Pancreas (tissue), 10 donors: ENCODE data around the gene ELMO2. TPM values are rescaled to one million over a fixed set of nuclear protein-coding genes. Genes with fewer than 3 reads are reported as not detected.

Experiments
- ATAC-seq, 4 donors: fragments of 200-7000 bp; cut with Tn5 transposase; one replicate each; pipeline versions ENCODE4 v1.8.0 to v1.9.1; 2020; ENCODE audit warnings: mild to moderate bottlenecking in 4 of 4, moderate library complexity in 4 of 4
- DNase-seq, 6 donors: peaks; one replicate each; pipeline ENCODE4 v3.0.0-alpha.2; 2020
- FAIRE-seq: peaks from 2 replicates; lab custom pipeline; 2012; peaks lifted over from hg19 to GRCh38; lab: Jason Lieb, UNC
- H3K27ac ChIP-seq, 4 donors: fragments of 200-600 bp; sonication (generic); 1 replicate in 3 of 4; 2 replicates in 1 of 4; pipeline versions ENCODE4 v1.5.0 to v1.8.0; 2020
- H3K27me3 ChIP-seq, 4 donors: fragments of 200-600 bp; one replicate each; pipeline ENCODE4 v1.8.0; 2021
- H3K36me3 ChIP-seq, 3 donors: fragments of 200-600 bp; sonication (generic) in 1 of 3; one replicate each; pipeline versions ENCODE4 v1.5.0 to v1.8.0; 2020 to 2021
- H3K4me1 ChIP-seq, 3 donors: fragments of 200-600 bp; one replicate each; pipeline ENCODE4 v1.8.0; 2021
- H3K4me3 ChIP-seq, 4 donors: fragments of 200-600 bp; sonication (generic) in 2 of 4; one replicate each; pipeline versions ENCODE4 v1.5.0 to v1.8.0; 2020 to 2021
- H3K9me3 ChIP-seq, 4 donors: fragments of 200-600 bp; one replicate each; pipeline ENCODE4 v1.8.0; 2021
- WGBS, 2 donors: extraction: QIAGEN DNeasy Blood & Tissue Kit; methylation state at CpG; one replicate each; pipeline ENCODE4 v1.1.7; 2013; 5-methylcytosine and 5-hydroxymethylcytosine counted together
- intact Hi-C, 3 donors: fragments of 100-400 bp; cut with DNase I; formaldehyde crosslinking; loops; one replicate each; pipeline versions ENCODE4 v1.11.1 to v1.14.2; 2022
- polyA plus RNA-seq, 2 donors: library from polyadenylated mRNA; stranded (reverse); fragments of 200-250 nt; gene quantifications; one replicate each; pipeline ENCODE4 v1.2.3, GENCODE V29; 2013
- total RNA-seq, 6 donors: library from RNA; stranded (reverse); fragmentation: NEBNext Ultra II Directional in 4 of 6; extraction: Animal tissue kit (Norgen Biotek cat#: 25700) in 4 of 6; gene quantifications; one replicate each; pipeline versions ENCODE4 v1.2.1 to v1.2.4, GENCODE V29; 2021 to 2023
- TF ChIP-seq, protein P1 (sequence below), 4 donors: fragments of 200-600 bp; sonication (generic) in 3 of 4; IDR thresholded peaks; one replicate each; pipeline versions ENCODE4 v1.5.0 to v1.8.0; 2021; ENCODE audit warnings: antibody characterized with exemption in 4 of 4
- donor health status: healthy with polysubstance abuse.
- donor health status: DM: no; HTN: no; CAD: no; lungs with moderate emphysema.
- donor health status: DM: no; HTN: no; CAD: no.
- donor health status: control.
- donor health status: control.
- donor health status: Bipolar disorder and iron deficiency.
- donor health status: DM: yes; HTN: yes; CAD: no.
- donor health status: DM: no; HTN: no; CAD: no.
- donor health status: DM: no; HTN: no; CAD: no.
- donor health status: DM: yes; HTN: yes; CAD: no.

The ELMO2 gene
- total and polyA plus RNA-seq, 8 donors = 16.7 to 32.6 (median 27.7) TPM

DNA sequence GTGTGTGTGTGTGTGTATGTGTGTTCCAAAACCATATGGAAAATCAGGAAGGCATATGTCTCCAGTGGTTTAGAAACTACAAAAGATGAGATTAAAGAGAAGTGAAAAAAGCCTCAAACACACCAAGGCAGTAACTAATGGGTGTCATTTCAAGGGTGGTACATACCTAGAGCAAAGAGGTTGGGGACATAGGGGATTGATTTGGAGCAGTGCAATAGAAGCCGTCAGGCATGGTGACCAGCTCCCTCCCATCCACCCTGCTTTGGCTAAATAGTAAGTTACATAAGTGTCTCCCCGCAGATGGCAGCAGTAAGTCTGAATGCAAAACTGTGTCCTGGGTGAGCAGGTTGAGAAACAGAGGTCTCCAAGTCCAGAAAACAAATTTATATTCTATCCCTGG is 10.4 kb upstream of the ELMO2 start:
- TF ChIP-seq, protein P1, sequence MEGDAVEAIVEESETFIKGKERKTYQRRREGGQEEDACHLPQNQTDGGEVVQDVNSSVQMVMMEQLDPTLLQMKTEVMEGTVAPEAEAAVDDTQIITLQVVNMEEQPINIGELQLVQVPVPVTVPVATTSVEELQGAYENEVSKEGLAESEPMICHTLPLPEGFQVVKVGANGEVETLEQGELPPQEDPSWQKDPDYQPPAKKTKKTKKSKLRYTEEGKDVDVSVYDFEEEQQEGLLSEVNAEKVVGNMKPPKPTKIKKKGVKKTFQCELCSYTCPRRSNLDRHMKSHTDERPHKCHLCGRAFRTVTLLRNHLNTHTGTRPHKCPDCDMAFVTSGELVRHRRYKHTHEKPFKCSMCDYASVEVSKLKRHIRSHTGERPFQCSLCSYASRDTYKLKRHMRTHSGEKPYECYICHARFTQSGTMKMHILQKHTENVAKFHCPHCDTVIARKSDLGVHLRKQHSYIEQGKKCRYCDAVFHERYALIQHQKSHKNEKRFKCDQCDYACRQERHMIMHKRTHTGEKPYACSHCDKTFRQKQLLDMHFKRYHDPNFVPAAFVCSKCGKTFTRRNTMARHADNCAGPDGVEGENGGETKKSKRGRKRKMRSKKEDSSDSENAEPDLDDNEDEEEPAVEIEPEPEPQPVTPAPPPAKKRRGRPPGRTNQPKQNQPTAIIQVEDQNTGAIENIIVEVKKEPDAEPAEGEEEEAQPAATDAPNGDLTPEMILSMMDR (IDR thresholded peaks at IDR 0.05) = no peak

DNA sequence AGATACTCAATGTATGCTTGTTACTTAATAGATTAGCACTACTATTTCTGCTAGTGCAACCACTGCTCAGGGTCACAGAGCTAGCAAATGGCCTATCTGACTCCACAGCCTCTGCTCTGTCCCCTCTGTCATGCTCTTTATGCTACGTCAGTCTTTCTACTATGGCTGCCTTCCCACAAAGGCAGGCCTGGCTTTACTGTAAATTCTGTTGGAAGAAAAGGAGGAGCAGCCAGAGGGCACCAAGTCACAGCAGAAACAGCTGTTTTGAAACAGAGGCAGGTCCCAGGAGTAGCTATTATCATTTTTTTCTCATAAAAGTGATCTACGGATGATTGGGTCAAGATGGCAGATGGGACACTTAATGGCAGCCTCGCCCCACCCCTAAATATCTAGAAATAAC is 10.0 kb upstream of the ELMO2 start:
- no peaks in the 10 kb centered on the region for H3K36me3 ChIP-seq
- 90 to 92% methylated on average over 3 of the region's 3 CpGs for WGBS, 2 donors
- no peak for DNase-seq
- no peak overlapping the region for H3K27ac ChIP-seq
- TF ChIP-seq, protein P1 (IDR thresholded peaks at IDR 0.05) = no peak
- no peaks in the 10 kb centered on the region for H3K9me3 ChIP-seq
- no peak for FAIRE-seq
- no peaks in the 10 kb centered on the region for H3K27me3 ChIP-seq
- H3K4me3 ChIP-seq = no peak overlapping the region
- no peak for ATAC-seq
- intact Hi-C loops = no loop called here
- H3K4me1 ChIP-seq = no peaks in the 10 kb centered on the region

More for the DNA sequence above, 10.4 kb upstream of the ELMO2 start:
- FAIRE-seq (no peak), ATAC-seq (no peak), DNase-seq (no peak)
- no peak overlapping the region for H3K27ac ChIP-seq
- no peaks in the 10 kb centered on the region for H3K27me3 ChIP-seq
- intact Hi-C loops = no loop called here
- no peaks in the 10 kb centered on the region for H3K36me3 ChIP-seq
- no peak overlapping the region for H3K4me3 ChIP-seq
- no peaks in the 10 kb centered on the region for H3K4me1 ChIP-seq
- WGBS, 2 donors = 85 to 92% methylated on average over 2 of the region's 2 CpGs
- no peaks in the 10 kb centered on the region for H3K9me3 ChIP-seq

DNA sequence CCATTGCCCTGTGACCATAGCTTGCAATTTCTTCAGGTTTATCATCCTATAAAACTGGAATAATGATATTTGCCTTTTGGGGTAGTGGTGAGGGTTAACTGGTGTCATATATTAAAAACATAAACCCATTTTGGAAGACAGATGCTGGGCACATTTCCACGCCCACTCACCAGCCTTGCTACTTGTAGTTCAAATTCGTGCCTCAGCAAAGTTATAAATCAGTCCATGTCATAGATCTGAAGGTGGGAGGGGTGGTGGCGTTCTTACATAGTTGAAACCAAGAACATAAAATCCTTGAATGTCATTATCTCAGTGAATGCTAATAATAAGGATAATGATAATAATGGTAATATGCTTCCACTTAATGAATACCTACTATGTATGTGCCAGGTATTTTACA is 9.4 kb upstream of the ELMO2 start:
- FAIRE-seq = no peak
- H3K27ac ChIP-seq = no peak overlapping the region
- H3K4me1 ChIP-seq = no peaks in the 10 kb centered on the region
- H3K36me3 ChIP-seq = no peaks in the 10 kb centered on the region
- no peak for DNase-seq
- ATAC-seq = no peak
- no peaks in the 10 kb centered on the region for H3K27me3 ChIP-seq
- no peaks in the 10 kb centered on the region for H3K9me3 ChIP-seq
- 64 to 68% methylated on average over 3 of the region's 3 CpGs for WGBS, 2 donors
- intact Hi-C loops = no loop called here
- TF ChIP-seq, protein P1 (IDR thresholded peaks at IDR 0.05) = no peak
- H3K4me3 ChIP-seq = no peak overlapping the region

DNA sequence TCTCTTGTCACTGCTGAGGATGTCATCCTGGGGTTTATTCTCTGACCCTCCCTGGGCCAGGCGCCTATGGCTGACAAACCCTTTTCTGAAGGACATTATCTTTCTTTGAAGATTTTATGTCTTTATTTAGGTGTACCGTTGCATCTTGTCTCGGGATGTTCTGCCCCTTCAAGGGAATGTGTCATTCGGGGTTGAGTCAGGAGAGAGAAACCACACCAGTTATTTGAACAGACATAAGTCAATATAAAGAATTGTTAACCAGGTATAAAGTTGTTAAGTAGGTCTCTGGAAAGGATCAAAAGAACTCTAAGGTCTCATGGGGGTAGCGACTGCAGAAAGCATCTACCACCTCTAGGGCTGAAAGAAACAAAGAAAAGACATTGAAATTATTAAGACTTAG is 8.2 kb upstream of the ELMO2 start:
- FAIRE-seq = no peak
- Histone ChIP-seq H3K4me1 (no peaks in the 10 kb centered on the region), H3K9me3 (no peaks in the 10 kb centered on the region), H3K4me3 (no peak overlapping the region), H3K27ac (no peak overlapping the region), H3K27me3 (no peaks in the 10 kb centered on the region), H3K36me3 (no peaks in the 10 kb centered on the region)
- no peak for DNase-seq
- TF ChIP-seq, protein P1 (IDR thresholded peaks at IDR 0.05) = no peak
- no peak for ATAC-seq
- WGBS, 2 donors = 82 to 87% methylated on average over 5 of the region's 5 CpGs
- intact Hi-C loops = no loop called here

DNA sequence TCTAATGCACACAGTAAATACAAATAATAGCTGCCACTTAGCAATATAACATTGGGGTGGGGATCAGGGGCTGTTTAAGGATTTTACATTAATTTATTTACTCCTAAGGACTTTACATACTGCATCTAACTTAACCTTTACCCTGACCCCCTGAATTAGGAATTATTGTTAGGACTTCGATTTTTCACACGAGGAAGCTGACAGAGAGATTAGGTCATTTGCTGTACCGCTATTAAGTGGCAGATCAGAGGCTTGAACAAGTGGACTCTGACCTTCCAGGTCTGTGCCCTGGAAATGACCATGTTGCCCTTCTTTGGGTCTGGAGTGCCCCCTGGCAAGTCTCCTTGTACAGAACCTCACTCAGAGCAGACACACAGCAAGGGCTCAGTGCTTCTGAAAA is 5.2 kb upstream of the ELMO2 start:
- no peak for ATAC-seq
- Histone ChIP-seq H3K4me3 (no peak overlapping the region), H3K27ac (no peak overlapping the region), H3K9me3 (no peaks in the 10 kb centered on the region), H3K4me1 (peaks cover 7 to 12% (median 12%) of the 10 kb centered on the region in 3 donors), H3K27me3 (no peaks in the 10 kb centered on the region), H3K36me3 (no peaks in the 10 kb centered on the region)
- WGBS, 2 donors = 32 to 46% methylated on average over 3 of the region's 3 CpGs
- FAIRE-seq = no peak
- intact Hi-C loops = no loop called here
- DNase-seq = no peak
- TF ChIP-seq, protein P1 (IDR thresholded peaks at IDR 0.05) = no peak
